Measurements from ENCODE around the gene IP6K1. TPM values are rescaled to one million over a fixed set of nuclear protein-coding genes. Genes with fewer than 3 reads are reported as not detected.

The IP6K1 gene
- polyA plus RNA-seq, 1 donor (not counting 4 experiments of a cell fraction or from before 2014, with no cell fraction given) = 24.5 TPM

DNA sequence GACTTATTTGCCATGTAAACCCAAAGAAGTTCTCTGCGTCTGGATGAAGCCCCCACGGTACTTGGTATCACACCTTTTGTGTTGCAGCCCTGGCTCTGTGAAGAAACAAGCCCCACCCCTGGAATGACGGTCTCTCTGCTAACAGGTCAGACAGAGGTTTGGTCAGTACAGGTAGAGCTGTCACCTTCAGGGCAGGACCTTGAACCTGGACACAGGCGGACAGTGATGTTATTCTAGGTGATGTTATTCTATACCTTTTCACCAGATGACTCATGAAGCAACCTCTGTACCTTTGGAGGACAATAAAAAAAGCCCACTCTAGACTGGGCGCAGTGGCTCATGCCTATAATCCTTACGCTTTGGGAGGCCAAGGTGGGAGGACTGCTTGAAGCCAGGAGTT is 51.6 kb downstream of the IP6K1 start:
- H2AFZ ChIP-seq (ENCODE audit: control insufficient read depth, low read length) = no peak overlapping the region
- no peak overlapping the region for H3K4me3 ChIP-seq (ENCODE audit: control insufficient read depth in 2 of 3, extremely low read depth in 1 of 3, insufficient read depth in 2 of 3, low read depth in 1 of 3, low read length in 3 of 3)
- no peak for DNase-seq (ENCODE audit: low read depth, low spot score)
- H3K27me3 ChIP-seq (ENCODE audit: control insufficient read depth, extremely low read depth, insufficient read depth, low read length) = no peaks in the 10 kb centered on the region
- H3K79me2 ChIP-seq (ENCODE audit: control insufficient read depth, insufficient read depth, low read length) = no peaks in the 10 kb centered on the region
- TF ChIP-seq EZH2 (IDR thresholded peaks at IDR 0.05; ENCODE audit: low read length) = no peak
- TF ChIP-seq, protein P1, sequence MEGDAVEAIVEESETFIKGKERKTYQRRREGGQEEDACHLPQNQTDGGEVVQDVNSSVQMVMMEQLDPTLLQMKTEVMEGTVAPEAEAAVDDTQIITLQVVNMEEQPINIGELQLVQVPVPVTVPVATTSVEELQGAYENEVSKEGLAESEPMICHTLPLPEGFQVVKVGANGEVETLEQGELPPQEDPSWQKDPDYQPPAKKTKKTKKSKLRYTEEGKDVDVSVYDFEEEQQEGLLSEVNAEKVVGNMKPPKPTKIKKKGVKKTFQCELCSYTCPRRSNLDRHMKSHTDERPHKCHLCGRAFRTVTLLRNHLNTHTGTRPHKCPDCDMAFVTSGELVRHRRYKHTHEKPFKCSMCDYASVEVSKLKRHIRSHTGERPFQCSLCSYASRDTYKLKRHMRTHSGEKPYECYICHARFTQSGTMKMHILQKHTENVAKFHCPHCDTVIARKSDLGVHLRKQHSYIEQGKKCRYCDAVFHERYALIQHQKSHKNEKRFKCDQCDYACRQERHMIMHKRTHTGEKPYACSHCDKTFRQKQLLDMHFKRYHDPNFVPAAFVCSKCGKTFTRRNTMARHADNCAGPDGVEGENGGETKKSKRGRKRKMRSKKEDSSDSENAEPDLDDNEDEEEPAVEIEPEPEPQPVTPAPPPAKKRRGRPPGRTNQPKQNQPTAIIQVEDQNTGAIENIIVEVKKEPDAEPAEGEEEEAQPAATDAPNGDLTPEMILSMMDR (optimal IDR thresholded peaks at IDR 0.05 in 1 of 3, IDR thresholded peaks at IDR 0.05 in 1 of 3, conservative IDR thresholded peaks at IDR 0.05 in 1 of 3; ENCODE audit: extremely low read depth in 1 of 3, insufficient read depth in 2 of 3, low read length in 3 of 3) = no peak
- H3K4me1 ChIP-seq (ENCODE audit: control insufficient read depth, extremely low read depth, insufficient read depth, low read length) = no peaks in the 10 kb centered on the region
- H3K27ac ChIP-seq (ENCODE audit: control insufficient read depth, insufficient read depth, low read length) = no peak overlapping the region
- dilution Hi-C loops (cut with MboI; ENCODE audit: extremely low pct_ligation_motif_present, low sequenced_read_pairs) = loop anchor here (25.0 kb wide), 1 partner anchor 128 kb away; the partner anchor contains the start of genes CAMKV and TRAIP
- H3K9me3 ChIP-seq (ENCODE audit: control insufficient read depth, low read depth, low read length) = no peaks in the 10 kb centered on the region
- no peak overlapping the region for H3K9ac ChIP-seq (ENCODE audit: control insufficient read depth, extremely low read depth, insufficient read depth, low read length)
- no peak overlapping the region for H3K4me2 ChIP-seq (ENCODE audit: control insufficient read depth, extremely low read depth, insufficient read depth, low read depth, low read length)
- no peaks in the 10 kb centered on the region for H4K20me1 ChIP-seq (ENCODE audit: control insufficient read depth, extremely low read depth, insufficient read depth, low read length)
- peaks cover 13 to 22% of the 10 kb centered on the region in 2 experiments for H3K36me3 ChIP-seq (ENCODE audit: control insufficient read depth in 2 of 2, extremely low read depth in 1 of 2, insufficient read depth in 2 of 2, low read length in 2 of 2)
- no peak for FAIRE-seq
- H3K9me1 ChIP-seq (ENCODE audit: control insufficient read depth, extremely low read depth, insufficient read depth, low read length) = no peaks in the 10 kb centered on the region

DNA sequence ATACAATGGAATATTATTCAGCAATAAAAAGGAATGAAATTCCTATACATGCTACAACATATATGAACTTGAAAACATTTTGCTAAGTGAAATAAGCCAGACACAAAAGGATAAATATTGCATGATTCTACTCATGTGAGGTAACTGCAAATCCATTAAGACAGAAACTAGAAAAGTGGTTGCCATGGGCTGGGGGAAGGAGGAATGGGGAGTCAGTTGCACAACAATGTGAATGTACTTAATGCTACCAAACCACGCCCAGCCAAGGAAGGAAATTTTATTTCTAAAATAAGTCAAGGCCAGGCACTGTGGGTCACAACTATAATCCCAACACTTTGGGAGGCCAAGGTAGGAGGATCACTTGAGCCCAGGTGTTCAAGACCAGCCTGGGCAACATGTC is 52.8 kb downstream of the IP6K1 start:
- dilution Hi-C loops (cut with MboI; ENCODE audit: extremely low pct_ligation_motif_present, low sequenced_read_pairs) = loop anchor here (25.0 kb wide), 1 partner anchor 129 kb away; the partner anchor contains the start of genes CAMKV and TRAIP
- no peak overlapping the region for H2AFZ ChIP-seq (ENCODE audit: control insufficient read depth, low read length)
- TF ChIP-seq, protein P1 (optimal IDR thresholded peaks at IDR 0.05 in 1 of 3, IDR thresholded peaks at IDR 0.05 in 1 of 3, conservative IDR thresholded peaks at IDR 0.05 in 1 of 3; ENCODE audit: extremely low read depth in 1 of 3, insufficient read depth in 2 of 3, low read length in 3 of 3) = no peak
- TF ChIP-seq EZH2 (IDR thresholded peaks at IDR 0.05; ENCODE audit: low read length) = no peak
- H3K4me3 ChIP-seq (ENCODE audit: control insufficient read depth in 2 of 3, extremely low read depth in 1 of 3, insufficient read depth in 2 of 3, low read depth in 1 of 3, low read length in 3 of 3) = no peak overlapping the region
- no peaks in the 10 kb centered on the region for H3K9me1 ChIP-seq (ENCODE audit: control insufficient read depth, extremely low read depth, insufficient read depth, low read length)
- no peak overlapping the region for H3K4me2 ChIP-seq (ENCODE audit: control insufficient read depth, extremely low read depth, insufficient read depth, low read depth, low read length)
- no peak overlapping the region for H3K9ac ChIP-seq (ENCODE audit: control insufficient read depth, extremely low read depth, insufficient read depth, low read length)
- DNase-seq (ENCODE audit: low read depth, low spot score) (no peak), FAIRE-seq (no peak)
- H4K20me1 ChIP-seq (ENCODE audit: control insufficient read depth, extremely low read depth, insufficient read depth, low read length) = no peaks in the 10 kb centered on the region
- no peaks in the 10 kb centered on the region for H3K9me3 ChIP-seq (ENCODE audit: control insufficient read depth, low read depth, low read length)
- peaks cover 12 to 22% of the 10 kb centered on the region in 2 experiments for H3K36me3 ChIP-seq (ENCODE audit: control insufficient read depth in 2 of 2, extremely low read depth in 1 of 2, insufficient read depth in 2 of 2, low read length in 2 of 2)
- H3K4me1 ChIP-seq (ENCODE audit: control insufficient read depth, extremely low read depth, insufficient read depth, low read length) = no peaks in the 10 kb centered on the region
- H3K27me3 ChIP-seq (ENCODE audit: control insufficient read depth, extremely low read depth, insufficient read depth, low read length) = no peaks in the 10 kb centered on the region
- no peaks in the 10 kb centered on the region for H3K79me2 ChIP-seq (ENCODE audit: control insufficient read depth, insufficient read depth, low read length)
- no peak overlapping the region for H3K27ac ChIP-seq (ENCODE audit: control insufficient read depth, insufficient read depth, low read length)
